ENCODE data around the gene NRGN.

NRGN gene

DNA sequence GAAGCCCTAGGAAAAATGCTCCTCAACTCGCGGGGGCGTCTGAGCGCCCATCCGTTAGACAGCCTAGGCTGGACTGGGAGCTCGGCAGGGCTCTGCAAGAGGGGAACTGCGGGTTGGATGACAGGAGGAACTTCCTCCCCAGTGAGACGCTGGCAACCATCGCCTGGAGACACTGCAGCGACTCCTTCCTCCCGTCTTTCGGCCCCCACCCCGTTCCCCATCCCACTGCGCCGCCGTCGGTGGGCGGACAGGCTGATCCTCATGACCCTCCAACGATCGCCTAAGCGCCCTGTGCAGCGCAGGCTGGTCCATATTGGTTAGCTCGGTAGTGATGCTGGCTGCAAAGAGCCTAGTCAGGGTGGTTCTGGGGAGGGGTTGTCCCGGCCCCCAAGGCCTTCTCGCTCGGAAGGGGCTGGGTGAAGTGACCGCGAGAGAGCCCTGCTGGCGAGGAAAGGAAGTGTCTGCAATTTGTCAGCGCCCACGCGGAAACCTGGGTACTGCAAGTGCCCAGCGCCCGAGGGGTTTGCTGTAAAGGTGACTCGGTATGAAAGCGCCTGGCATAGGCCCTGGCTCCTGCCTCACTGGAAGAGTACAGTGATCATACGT, 638 bp downstream of the NRGN start:
- DNase-seq (ENCODE audit: low read depth), result no peak

DNA sequence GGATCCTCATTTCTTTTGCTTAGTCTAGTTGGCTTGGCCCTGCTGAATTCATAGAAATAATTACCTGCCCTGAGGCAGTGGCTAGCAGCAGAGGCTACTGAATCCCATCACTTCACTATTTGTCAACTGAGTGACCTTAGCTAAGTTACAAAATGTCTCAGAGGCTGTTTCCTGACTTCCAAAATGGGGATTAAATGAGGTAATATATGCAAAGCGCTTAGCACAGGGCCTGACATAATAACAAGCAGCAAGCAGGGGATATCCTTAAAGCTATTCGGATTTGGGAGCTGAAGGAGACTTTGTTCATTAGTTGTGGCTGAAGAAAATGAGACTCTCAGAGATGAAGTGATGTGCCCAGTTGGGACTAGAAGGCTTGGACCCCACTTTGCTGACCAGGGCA, 2.8 kb downstream of the NRGN start:
- no peak for DNase-seq (ENCODE audit: low read depth)

DNA sequence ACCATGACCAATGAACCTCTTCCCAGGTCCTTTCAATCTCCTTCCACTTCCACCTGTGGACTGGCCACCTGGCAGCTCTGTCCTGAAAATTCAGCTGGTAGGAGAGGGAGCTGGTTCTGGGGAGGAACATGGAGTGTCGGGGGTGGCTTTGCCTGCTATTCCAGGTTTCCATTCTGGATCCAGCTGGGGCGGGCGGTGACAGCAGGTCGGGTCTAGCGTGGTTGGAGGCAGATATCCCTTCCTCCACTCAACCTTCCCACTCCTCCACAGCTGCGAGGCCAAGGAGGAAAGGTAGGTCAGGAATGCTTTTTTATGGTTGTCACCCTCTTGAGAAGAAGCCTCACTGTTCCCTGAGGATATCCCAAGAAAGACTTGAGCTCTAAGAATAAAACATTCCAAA, 3.3 kb downstream of the NRGN start:
- DNase-seq (ENCODE audit: low read depth), result no peak

DNA sequence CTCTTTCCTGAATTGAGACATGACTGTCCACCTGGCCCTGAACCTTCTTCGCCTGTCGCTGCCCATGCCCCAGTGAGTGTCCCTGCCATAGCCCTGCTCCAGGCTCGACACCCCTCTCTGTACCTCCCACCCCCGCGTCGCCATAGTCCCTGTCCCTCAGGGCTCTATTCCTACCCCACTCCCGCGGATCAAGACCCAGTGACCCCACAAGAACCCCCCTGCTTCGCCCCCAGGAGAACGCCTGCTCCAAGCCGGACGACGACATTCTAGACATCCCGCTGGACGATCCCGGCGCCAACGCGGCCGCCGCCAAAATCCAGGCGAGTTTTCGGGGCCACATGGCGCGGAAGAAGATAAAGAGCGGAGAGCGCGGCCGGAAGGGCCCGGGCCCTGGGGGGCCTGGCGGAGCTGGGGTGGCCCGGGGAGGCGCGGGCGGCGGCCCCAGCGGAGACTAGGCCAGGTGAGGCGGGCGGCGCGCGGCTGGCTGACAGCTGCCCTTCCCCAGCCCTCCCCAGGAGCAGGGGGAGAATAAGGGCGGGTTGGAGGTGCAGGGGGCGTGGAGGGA, 5.6 kb downstream of the NRGN start:
- no peak for DNase-seq (ENCODE audit: low read depth)

DNA sequence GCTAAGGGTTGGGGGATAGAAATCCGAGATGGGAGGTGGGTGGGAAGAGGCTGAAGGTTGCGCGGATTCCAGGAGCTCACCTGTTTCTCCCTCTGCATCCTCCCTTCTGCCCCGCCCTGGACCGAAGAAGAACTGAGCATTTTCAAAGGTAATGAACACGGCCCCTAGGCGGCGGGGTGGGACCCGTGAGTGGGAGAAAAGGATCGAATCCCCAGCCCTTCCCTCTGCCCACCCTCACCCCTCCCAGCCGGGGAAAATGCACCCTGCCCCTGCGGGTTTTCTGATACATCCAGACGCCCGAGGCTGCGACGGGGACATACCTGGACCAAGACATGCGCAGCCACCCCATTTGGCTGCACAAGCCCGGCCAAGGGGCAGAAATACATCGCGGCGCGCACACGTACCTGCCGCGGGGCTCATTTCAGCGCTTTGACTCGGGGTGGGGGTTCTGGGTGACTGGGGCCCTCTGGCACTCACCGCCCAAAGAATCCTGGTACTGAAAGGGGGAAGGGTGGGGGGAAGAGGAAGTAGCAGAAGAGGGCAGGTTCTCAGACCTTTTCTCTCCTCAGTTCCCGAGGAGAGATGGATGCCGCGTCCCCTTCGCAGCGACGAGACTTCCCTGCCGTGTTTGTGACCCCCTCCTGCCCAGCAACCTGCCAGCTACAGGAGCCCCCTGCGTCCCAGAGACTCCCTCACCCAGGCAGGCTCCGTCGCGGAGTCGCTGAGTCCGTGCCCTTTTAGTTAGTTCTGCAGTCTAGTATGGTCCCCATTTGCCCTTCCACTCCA, 6.3 kb downstream of the NRGN start:
- no peak for DNase-seq (ENCODE audit: low read depth)

DNA sequence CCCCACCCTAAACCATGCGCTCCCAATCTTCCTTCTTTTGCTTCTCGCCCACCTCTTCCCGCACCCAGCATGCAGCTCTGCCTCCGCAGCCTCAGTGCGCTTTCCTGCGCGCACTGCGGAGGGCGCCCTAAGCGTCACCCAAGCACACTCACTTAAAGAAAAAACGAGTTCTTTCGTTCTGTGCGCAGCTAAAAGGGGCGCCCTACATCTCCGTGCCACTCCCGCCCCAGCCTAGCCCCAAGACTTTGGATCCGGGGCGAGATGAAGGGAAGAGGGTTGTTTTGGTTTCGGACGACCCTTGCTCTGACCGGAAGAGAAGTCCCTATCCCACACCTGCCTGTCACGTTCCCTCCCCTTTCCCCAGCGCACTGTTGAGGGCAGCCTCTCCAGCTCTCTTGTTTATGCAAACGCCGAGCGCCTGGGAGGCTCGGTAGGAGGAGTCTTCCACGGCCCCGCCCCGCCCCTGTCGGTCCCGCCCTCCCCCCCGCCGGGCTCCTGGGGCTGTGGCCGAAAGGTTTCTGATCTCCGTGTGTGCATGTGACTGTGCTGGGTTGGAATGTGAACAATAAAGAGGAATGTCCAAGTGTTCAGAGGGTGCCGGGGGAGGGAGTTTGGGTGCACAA, 7.0 kb downstream of the NRGN start:
- no peak for DNase-seq (ENCODE audit: low read depth)

DNA sequence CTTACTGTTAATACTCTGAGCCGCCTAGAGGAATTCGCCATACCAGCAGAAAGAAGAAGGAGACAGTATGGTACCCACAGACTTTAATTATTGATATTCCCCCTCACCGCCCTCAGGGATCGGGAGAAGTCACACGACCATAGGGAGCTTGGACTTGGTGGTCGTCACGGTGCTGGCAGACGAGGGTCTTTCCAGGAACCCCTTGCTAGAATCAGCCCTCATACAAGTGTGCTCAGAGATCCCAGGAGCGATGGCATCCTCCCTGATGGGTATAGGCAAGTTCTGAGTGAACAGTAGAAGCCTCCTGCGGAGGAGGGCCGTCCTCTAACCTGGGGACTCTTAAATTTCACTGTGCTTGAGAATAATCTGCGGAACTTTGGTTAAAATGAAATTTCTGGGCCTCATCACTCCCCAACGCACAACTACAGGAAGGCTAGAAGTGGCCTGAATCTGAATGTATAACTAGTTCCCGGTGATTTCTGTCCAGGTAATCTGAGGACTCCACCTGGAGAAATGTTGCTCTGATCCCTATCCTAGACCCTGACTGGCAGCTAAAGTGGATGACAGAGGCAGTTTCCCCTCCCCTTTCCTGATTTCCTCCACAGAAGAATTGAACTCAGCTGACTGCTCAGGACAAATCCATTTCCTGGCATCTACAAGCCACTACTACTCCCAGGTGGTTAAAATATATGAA, 7.8 kb downstream of the NRGN start:
- no peak for DNase-seq (ENCODE audit: low read depth)

DNA sequence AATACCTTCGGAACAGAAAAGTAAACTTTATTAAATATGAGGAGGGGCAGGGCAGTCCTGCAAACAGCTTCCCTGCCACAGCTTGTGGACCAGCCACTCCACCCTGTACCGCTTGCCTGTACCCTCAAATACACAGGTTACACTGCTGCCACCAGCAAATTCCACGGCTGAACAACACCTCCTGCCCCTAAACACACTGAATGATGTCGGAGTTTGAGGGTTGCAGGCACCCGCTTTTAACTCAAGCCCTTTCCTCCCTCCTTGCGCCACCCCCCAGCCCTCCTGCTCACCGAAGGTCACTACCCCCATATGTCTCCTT, 8.3 kb downstream of the NRGN start:
- no peak for DNase-seq (ENCODE audit: low read depth)

DNA sequence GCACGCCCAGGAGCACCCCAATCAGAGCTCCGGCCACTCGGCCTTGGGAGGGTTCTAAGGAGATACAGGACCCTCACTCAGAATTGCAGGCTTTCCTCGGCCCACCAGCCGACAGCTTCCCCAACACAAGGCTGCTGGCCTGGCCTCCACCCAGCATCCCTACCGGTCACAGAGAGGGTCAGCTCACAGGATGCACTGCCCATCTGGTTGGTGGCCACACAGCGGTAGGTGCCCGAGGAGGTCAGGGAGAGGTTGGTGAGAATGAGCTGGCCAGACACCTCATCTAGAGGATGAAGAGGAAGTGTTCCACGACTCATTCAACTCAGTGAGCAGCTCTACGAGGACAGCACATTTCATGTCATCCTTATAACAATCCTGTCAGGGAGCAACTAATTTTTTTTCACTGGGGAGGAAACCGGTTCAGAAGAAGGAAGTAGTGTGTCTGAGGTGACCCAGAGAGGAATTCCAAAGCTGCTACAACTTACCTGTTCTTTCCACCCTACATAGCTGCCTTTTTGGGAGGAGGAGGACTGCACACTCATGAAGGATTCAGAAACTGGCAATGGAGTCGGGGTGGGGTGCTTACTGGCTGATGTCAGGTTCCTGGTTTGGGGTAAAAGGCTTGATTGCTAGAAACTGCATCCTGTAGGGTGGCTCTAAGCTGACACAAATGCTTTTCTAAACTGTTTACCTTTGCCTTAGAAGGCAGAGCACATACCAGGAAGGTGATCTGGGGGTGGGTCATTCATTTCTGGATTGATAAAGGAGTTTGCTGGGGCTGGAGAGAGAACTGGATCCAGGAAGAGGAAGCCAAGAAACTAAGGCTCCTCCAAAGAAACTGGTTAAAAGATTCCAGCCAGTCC, 9.0 kb downstream of the NRGN start:
- DNase-seq (ENCODE audit: low read depth), result no peak

DNA sequence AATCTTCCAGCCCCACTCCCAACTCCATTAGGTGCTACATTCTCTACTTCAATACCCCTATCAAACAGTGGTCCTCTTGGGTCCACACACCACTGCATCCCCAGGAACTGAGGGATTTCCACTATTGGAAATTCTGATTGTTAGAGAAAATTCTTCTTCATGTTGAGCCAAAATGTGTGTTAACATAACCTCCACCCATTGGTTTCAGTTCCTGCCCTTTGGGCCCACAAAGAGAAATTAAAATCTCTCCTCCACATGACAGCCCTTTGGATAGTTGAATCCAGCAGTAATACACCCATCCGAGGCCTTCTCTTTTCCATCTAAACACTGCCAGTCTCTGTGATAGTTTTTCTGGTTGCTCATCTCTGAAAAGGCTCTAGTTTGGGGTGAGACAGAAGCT, 10.2 kb downstream of the NRGN start:
- no peak for DNase-seq (ENCODE audit: low read depth)

DNA sequence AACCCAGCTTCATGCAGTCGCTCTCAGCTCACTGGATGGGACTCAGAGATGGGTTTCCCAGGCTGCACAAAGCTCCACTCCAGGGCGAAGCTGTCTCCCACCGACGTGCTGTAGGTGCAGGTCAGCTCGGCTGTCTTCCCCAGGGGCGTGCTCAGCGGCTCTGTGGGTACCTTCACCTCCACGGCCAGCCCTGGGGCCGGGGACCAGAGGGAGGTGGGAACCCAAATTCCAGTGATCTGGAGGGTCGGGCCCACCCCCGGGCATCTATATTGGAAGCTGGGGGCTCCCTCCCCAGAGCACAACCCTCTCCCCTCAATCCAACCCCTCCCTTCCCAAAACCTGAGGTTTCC, 11.6 kb downstream of the NRGN start:
- no peak for DNase-seq (ENCODE audit: low read depth)

DNA sequence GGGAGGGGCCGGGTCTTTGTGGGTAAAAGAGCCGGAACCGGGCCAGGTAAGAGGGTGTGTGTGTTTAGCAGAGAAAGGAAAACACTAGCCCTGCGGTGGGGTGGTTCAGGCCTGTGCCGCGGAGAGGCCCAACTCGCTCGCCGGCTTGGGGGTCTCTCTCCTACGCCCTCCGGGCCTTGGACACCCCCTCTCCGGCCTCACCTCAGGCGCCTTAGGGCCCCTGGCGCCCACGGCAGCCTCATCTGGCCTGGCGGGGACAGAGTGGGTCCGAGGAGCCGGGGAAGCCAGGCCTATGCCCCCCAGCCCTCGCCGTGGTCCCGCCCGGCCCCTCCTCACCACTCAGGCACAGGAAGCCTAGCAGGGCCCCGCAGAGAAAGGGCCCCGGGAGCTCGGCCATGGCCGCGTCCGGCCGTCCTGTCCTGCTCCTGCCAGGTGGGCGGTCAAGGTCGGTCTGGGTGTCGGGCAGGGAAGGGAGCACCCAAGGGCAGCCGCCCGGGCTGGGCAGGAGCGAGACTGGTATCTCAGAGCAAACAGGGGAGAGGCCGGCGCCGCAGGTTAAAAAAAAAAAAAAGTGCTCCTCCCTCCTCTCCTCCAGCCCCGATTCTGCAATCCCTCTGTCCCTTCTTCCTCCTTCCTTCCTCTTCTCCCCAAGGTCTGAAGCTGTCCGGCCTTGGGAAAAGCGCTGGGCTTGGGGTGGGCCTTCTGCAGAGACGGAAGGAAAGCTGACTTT, 12.2 kb downstream of the NRGN start, which contains the start of gene VSIG2:
Gene VSIG2 (minus strand): TSS at position 515 of the 730 bp plus-strand sequence. CDS start 118 bp downstream, at position 397.
- DNase-seq (ENCODE audit: low read depth), result no peak

DNA sequence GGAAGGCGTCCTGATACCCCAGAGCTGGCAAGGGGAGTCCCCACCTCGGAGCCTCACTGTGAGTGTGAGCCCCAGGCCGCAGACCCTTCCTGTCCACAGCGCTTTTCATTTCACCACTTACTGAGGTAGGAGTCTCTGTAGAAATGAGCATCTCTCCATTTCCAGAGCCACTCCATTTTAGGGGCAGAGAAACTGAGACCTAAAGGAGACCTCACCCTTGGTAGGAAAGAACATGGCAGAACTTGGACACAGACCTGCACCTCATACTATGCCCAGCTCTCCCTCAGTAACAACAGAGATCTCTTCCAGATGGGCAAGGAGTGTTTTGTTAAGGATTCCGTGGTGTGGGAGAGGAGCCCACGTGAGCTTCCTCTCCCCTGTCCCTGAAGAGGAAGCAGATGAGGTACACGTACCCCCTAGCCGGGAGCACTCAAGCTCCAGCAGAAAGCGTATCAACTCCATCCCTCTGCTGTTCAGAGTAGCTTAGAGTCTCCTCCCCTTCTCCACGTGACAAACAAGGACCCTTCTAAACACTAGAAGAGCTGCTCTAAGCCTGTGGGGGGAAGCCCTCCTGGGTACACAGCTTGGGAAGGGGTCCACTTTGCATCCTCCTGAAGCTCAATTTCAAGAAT, 12.8 kb downstream of the NRGN start:
- no peak for DNase-seq (ENCODE audit: low read depth)

DNA sequence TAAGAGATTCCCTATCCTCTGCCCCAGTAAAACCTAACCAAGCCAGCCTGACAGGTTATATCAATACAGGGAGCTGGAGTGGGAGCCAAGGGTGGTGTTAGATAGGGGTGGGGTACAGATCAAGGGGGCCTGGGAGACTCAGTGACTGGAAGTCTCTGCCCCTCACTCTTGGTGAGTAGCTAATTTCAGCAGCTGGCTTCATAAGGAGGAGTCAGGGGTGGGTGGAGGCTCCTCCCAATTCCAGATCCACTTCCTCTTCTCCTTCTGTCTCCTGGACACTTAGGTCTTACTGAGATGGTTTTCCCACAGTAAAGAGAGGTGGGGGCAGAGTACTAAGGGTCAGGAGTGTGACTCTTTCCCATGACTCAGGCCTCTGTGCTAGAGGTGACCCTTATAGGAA, 13.5 kb downstream of the NRGN start:
- no peak for DNase-seq (ENCODE audit: low read depth)

DNA sequence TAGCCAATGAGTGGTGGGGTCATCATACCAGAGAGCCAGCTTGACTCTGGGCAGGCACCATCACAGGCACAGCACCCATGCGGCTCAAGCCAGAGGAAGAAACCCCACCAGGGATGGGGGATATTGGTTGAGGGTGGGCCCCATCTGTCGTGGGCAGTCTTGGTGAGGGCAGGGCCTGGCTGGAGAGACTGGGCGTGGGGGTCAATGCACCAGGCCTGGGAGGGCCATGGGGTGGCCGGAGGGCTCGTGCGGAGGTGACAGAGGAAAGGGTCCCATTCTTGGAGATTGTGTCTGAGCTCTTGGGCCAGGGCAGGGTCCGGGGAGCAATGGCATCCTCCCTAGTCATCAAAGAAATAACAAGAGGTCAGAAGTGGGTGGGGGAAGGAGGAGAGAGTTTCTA, 13.9 kb downstream of the NRGN start:
- DNase-seq (ENCODE audit: low read depth), result no peak

DNA sequence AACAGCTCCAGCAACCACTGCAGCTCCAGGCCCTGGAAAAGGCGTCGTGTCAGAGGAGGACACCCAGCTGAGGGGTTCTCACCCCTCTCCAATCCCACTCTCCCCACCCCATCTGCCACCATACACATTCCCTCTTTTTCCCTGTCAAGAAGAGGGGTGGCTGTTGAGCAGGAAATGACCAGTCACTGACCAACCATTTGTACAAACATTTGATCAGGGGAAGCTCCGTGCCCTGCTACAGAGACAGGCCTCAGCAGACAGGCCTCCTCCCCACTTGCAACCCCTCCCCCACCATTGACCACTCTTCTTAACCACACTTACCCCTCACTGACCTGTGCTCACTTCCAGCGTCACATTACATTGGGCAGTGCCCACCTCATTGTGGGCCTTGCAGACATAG, 14.6 kb downstream of the NRGN start:
- DNase-seq (ENCODE audit: low read depth), result no peak

DNA sequence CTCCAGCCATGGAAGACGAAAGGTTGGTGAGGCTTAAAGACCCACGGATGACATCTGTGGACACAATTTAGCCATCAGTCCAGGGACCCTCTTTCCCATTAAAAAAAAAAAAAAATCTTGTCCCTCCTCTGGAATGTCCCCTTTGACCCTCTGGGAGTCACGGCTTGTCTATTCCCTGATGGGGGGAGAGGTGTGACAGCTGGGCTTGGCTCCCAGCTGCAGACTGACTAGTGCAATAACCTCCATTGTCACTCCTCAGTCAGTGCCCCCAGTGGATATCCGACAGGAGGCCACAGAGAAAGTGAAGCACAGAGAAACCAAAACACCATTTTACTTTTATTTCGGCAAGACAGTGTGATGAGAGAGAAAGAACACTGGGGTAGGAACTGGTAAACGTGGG, 15.0 kb downstream of the NRGN start:
- DNase-seq (ENCODE audit: low read depth), result no peak

DNA sequence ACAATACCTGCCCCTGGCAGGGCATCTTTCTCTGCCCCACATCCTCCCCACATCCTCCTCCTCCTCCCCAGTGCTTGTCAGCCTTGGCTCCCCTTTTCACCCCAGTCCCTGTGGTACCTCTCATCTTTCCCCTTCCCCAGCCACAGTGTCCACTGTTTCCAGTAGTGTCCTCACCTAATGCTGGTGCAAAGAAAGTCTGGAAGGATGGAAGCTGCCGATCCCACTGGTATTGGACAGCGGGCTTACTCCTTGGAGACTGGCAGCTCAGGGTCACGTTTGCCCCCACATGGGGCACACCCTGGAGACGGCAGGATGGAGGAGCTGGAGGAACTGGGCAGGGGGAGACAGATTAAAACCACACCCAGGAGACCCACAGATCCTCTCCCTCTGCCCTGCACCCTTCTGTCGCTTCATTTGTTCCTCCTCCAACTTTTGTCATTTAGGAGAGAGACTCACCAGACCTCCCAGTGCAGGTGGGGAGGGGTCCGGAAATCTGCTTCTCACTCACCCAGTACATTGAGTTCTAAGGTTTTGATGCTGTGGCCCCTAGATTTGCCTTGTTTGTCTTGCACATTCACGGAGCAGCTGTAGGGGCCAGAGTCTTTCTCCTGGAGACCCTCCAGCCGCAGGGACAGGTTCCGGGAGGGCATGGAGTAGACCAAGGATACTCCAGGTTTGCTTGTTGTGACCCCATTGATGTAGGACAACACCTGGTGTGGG, 16.5 kb downstream of the NRGN start:
- no peak for DNase-seq (ENCODE audit: low read depth)

DNA sequence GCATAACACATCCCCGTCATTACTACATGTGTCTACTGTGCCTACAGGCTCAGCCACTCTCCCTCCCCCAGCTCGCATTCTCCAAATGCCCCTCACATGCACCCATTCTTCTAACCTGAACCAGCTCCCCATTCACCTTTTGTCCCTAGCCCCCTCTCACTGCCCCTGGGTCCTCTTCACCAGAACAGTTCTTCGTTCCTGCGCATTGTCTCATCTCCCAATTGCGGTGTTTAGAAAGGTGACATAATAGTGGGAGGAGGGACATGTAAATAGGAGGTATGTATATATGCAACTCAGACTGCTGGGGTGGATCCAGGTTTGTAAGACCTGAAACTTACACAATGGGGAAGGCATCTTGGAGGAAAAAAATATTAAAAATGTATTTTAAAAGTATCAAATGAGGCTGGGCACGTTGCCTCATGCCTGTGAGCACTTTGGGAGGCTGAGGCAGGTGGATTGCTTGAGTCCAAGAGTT, 17.0 kb downstream of the NRGN start:
- DNase-seq (ENCODE audit: low read depth), result no peak

DNA sequence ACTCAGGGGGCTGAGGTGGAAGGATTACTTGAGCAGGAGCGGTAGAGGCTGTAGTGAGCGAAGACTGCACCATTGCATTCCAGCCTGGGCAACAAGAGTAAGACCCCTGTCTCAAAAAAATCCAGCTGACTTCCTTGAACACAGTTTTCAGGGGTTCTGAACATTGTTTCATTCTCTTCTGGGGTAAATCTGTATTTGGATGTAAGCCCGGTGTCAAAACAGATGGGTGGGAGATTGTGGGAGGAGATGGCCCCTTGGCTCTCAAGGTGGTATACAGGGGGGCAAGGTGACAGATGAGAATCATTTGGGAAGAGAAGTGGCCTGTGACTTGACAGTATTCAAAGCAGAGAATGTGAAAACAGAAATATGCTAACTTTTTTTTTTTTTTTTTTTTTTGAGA, 17.6 kb downstream of the NRGN start:
- DNase-seq (ENCODE audit: low read depth), result no peak
